Measurements from ENCODE around the gene ADRA1B.
"Not testable (repeated sequence)": the region's sequence is repeated elsewhere in the genome, so short reads cannot be mapped to it uniquely, and the experiment has no call there.

DNA sequence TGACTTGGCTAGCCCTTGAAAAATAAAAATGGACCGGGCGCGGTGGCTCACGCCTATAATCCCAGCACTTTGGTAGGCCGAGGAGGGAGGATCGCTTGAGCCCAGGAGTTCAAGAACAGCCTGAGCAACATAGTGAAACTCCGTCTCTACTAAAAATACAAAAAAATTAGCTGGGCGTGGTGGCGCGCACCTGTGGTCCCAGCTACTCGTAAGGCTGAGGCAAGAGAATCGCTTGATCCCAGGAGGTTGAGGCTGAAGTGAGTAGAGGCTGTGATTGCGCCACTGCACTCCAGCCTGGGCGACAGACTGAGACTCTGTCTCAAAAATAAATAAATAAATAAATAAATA is 92.2 kb downstream of the ADRA1B start:
- not testable (repeated sequence) for TF ChIP-seq EZH2phosphoT487 (conservative IDR thresholded peaks at IDR 0.05; ENCODE audit: low read length); CTCF (IDR thresholded peaks at IDR 0.05; ENCODE audit: insufficient read depth, low read length, poor library complexity, severe bottlenecking)

All from SU-DHL-6 (cell line).